Testis (tissue), 2 donors: Measurements from ENCODE around the gene SIN3A.
"Not testable (repeated sequence)": the region's sequence is repeated elsewhere in the genome, so short reads cannot be mapped to it uniquely, and the experiment has no call there.

Experiments used
- CTCF ChIP-seq, 3 experiments: fragments of 450-650 bp in 2 of 3; fragments of 200-600 bp in 1 of 3; sonication (generic) in 1 of 3; IDR thresholded peaks; one replicate each; pipeline ENCODE4 v1.5.1; 2016 to 2019; ENCODE audit warnings: antibody characterized with exemption in 3 of 3, mild to moderate bottlenecking in 2 of 3, moderate library complexity in 1 of 3
- POLR2A ChIP-seq: fragments of 450-650 bp; IDR thresholded peaks from one replicate; pipeline ENCODE4 v1.6.1; 2017; ENCODE audit warnings: antibody characterized with exemption, mild to moderate bottlenecking, moderate library complexity

GRCh38 chr15:75343953-75344352, 107.5 kb downstream of the SIN3A start:
- TF ChIP-seq CTCF (IDR thresholded peaks at IDR 0.05); POLR2A: not testable (repeated sequence)
